DMS153 (cell line): ENCODE measurements around the gene ACAT2.
"Not testable (repeated sequence)": the region's sequence is repeated elsewhere in the genome, so short reads cannot be mapped to it uniquely, and the experiment has no call there.

Experiments
- DNase-seq: peaks from one replicate; lab custom pipeline; 2025; lab: John Stamatoyannopoulos, UW

The ACAT2 gene

DNA sequence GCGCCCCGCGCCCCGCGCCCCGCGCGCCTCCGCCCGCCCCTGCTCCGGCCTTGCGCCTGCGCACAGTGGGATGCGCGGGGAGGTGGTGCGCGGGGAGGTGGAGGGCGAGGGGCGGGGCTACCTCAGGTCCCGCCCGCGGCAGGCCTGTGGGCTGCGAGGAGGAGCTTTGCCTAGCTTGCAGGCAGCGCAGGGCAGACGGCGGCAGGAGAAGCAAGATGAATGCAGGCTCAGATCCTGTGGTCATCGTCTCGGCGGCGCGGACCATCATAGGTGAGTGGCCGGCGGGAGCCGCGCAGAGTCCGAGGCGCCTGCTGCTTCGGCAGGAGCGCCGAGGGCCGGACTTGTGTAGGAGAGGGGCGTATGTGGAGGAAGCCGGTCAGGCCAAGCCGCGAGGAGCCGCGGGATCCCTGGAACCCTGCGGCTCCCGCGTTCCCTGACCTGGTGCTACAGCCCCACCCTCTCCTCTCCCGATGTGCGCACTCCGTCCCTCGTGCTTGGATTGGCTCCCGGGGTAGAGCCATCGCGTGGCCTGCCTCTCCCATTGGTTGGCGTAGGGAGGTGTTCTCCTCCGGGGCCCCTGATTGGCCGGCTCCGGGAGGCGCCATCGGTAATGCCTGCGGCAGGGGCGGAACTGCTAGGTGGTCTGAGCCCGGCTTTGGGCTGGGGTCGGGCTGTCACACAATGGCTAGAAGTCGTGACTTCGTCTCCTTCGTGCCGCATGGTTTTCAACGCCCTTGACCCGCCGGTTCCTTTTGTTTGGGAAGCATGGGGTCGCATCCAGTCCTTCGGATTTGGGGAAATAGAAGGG lies at the start of gene ACAT2:
ACAT2 (plus strand) TSS at position 173 of the 808 bp plus-strand sequence; CDS start at position 216, 43 bp downstream.
- DNase-seq: peak; percentile 90

DNA sequence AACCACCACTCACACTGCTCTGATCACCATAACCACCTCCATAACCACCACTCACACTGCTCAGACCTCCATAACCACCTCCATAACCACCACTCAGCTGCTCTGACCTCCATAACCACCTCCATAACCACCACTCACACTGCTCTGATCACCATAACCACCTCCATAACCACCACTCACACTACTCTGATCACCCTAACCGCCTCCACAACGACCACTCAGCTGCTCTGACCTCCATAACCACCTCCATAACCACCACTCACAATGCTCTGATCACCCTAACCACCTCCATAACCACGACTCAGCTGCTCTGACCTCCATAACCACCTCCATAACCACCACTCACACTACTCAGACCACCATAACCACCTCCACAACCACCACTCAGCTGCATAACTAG lies 49.5 kb upstream of the ACAT2 start:
- not testable (repeated sequence) for DNase-seq

DNA sequence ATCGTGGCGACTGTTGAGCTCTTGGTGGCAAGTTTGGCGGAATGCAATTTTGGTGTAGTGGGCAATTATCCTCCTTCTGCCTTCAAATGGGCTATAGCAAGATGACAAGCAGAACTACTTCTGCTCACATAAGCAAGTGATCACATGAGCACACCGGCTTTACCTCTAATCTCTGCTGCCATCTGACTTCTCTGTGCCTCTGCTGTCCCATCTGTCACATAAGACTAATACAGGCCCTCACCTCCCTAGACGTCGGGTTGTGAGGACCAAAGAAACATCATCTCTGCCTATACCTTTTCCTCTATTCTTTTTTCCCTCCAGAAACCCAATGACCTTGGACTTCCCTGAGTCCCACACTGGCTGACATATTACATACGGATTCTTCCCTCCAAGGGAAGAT lies 47.9 kb upstream of the ACAT2 start:
- no peak for DNase-seq

DNA sequence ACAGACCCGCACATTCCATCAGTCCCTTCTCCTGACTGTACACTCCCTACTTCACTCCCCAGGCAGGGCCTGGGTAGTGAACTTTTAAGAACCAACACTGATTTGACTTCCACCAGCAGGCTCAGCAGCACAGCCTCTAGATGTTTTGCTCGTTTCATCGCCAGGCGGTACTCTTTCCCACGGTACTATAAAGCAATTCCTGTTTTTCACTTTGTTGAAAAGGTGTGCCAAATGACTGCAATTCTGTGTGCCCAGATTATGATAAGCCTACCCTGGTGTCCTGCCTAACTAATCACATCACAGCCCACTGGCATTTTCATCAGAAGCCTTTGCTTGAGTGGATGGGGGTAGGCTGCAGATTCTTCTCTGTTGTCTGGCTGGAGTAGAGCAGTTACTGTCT lies 47.4 kb upstream of the ACAT2 start:
- DNase-seq: no peak

DNA sequence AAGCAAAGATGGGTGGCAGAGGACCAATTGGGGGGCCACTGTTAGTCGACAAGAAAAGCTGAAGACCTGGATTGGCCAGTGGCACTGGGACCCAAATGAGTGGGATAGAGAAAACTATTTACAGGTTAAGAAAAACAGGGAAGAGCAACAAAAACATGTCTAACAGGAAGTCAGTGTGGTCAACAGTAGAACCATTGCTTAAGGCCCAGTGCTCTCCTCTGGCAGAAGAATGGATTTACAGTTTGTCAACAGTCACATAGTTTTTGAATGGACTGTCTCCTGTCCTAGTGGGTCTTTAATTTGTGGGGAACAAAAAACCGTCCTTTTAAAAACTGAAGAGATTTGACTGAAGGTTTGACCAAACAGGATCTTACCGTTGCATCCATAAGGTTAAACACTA lies 46.7 kb upstream of the ACAT2 start:
- no peak for DNase-seq

DNA sequence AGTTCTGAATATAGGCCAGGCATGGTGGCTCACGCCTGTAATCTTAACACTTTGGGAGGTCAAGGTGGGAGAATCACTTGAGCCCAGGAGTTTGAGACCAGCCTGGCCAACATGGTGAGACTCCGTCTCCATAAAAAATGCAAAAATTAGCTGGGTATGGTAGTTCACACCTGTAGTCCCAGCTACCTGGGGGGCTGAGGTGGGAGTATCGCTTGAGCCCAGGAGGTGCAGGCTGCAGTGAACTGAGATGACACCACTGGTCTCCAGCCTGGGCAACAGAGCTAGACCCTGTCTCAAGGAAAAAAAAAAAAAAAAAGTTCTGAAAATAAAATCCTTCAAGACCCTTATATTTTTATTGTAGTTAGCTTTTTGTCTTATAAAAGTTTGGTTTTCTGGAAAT lies 46.2 kb upstream of the ACAT2 start:
- no peak for DNase-seq

DNA sequence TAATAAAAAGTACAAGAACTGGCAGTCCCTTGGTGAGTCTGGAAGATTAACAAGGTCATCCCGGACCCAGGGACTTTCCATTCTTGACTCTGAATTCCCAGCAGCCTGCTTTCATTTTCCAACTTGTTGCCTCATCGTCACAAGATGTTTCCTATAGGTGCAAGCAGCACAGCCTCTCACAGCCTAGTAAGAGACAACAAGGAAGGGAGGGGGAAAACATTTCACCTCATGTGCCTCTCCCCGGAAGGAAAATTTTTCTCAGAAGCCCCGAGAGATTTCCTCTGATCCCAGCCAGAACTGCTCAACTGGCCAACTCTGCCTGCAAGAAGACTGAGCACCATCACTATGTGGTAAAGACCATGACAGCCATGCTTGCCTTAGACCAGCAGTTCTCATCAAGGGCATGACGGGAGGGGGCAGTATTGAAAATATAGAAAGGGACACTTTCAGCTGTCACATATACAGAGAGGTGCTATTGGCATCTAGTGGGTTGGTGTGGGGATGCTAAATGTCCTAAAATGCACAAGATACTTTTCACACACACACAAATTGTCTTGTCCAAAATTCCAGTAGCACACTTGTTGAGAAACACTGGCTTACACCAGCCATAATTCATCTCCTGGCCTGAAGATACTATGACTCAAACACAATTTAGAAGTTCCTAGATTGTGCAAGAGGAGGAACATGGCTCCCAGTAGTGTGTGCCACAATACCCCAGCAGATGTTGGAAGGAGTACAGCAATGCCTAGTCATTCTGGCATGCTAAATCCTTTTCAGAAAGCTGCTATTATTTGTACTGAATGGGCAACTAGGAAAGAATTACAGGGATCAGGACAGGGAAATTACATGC lies 45.4 kb upstream of the ACAT2 start:
- DNase-seq: no peak

DNA sequence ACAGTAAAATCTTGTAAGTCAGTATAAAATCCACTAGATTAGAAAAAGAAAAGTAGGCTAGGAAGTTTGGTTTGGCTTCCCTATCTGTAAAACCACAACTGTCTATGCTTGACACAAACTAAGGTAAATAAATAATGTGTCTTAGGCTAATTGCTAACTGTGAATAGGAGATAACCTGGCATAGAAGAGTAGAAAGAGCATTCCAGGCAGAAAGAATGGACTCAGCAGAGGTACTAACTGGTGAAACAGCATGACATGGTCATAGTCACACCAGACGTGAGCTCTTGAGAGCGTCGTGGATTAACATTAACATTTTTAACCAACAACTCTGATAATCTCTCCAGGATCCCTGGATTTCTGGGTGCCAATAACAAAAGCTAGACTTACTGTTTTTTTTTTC lies 43.2 kb upstream of the ACAT2 start:
- no peak for DNase-seq

DNA sequence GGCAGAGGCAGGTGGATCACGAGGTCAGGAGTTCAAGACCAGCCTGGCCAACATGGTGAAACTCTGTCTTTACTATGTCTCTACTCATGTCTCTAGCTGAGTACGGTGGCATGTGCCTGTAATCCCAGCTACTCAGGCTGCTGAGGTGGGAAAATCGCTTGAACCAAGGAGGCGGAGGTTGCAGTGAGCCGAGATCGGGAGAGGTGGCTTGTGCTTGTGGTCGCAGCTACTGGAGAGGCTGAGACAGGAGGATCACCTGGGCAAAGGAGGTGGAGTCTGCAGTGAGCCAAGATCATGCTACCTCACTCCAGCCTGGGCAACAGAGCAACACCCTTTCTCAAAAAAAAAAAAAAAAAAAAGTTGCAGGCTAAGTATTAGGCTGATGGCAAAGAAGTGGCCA lies 42.6 kb upstream of the ACAT2 start:
- no peak for DNase-seq

DNA sequence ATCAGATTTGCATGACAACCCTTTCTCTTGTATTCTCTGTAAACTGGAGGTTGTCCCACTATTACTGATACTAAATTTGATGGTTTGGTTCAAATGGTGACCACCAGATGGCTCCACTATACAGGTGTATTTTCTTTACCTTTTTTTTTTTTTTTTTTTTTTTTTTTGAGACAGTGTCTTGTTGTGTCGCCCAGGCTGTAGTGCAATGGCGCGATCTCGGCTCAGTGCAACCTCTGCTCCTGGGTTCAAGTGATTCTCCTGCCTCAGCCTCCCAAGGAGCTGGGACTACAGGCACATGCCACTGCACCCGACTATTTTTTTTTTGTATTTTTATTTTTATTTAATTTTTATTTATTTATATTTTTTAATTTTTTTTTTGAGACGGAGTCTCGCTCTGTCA lies 41.1 kb upstream of the ACAT2 start:
- DNase-seq: peak; percentile 2

DNA sequence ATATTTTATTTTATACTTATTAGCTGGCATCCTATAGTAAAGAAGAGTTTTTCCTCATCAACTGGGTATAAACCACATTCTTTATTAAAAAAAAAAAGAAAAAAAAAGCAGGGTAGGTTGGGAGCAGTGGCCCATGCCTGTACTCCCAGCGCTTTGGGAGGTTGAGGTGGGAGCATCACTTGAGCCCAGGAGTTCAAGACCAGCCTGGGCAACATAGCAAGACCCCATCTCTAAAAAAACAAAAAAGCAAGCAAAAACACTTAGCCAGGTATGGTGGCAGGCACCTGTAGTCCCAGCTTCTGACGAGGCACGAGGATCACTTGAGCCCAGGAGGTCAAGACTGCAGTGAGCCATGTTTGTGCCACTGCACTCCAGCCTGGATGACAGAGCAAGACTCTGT lies 39.9 kb upstream of the ACAT2 start:
- not testable (repeated sequence) for DNase-seq

DNA sequence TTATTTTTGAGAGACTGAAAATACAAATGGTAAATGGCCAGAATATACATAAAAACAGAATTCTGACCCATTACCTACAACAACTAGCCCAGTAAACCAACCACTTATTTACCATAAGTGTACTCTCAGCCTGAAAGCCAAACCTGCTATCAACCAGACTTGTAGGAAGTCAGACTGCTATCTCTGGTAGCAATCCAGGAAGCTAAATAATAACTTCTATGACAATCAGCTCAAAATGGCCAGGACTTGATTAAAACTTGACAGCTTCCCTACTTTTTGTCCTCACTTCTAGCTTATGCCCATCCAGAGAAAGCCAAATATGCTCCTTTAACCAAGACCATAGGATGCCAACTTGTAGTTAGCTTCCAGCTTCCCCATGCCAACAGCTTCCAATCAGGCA lies 39.2 kb upstream of the ACAT2 start:
- no peak for DNase-seq

DNA sequence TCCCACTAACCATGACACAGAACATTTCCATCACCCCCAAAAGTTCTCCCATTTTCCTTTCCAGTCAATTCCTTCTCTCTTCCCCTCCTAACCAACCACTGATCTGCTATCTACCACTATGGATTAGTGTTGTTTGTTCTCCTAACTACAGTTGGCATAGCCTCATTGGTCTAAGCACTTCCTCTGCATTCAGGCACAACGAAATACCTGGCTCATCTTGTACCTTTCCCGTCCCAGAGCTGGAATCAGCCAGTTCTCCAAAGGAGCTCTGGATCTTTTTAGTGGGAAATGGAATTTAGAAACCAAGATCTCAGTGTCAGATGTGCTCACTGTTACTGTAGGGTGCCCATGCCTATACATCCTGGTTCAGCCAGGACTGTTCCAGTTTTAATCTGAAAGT lies 38.6 kb upstream of the ACAT2 start:
- no peak for DNase-seq

DNA sequence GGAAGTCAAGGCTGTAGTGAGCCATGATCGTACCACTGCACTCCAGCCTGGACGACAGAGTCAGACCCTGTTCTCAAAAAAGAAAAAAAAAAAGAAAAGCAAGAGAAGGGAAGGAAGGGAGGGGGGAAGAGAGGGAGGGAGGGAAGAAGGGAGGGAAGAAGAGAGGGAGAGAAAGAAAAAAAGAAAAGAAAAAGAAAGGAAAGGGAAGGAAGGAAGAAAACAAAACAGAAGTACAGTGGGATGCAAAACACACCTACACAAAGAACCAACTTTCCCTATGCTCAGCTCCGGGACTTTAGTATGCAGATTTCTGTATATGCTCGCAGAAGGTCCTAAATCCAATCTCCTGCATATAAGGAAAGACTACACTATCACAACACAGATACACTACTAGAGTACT lies 37.1 kb upstream of the ACAT2 start:
- no peak for DNase-seq

DNA sequence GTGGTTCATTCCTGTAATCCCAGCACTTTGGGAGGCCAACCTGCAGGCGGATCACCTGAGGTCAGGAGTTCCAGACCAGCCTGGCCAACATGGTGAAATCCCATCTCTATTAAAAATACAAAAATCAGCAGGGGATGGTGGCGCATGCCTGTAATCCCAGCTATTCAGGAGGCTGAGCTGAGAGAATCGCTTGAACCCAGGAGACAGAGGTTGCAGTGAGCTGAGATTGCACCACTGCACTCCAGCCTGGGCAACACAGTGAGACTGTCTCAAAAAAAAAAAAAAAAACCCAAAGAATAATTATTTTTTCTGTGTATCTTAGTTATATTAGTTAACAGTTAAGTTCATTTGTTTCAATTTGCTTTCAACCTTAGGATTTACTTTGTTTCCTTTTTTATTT lies 36.6 kb upstream of the ACAT2 start:
- not testable (repeated sequence) for DNase-seq

DNA sequence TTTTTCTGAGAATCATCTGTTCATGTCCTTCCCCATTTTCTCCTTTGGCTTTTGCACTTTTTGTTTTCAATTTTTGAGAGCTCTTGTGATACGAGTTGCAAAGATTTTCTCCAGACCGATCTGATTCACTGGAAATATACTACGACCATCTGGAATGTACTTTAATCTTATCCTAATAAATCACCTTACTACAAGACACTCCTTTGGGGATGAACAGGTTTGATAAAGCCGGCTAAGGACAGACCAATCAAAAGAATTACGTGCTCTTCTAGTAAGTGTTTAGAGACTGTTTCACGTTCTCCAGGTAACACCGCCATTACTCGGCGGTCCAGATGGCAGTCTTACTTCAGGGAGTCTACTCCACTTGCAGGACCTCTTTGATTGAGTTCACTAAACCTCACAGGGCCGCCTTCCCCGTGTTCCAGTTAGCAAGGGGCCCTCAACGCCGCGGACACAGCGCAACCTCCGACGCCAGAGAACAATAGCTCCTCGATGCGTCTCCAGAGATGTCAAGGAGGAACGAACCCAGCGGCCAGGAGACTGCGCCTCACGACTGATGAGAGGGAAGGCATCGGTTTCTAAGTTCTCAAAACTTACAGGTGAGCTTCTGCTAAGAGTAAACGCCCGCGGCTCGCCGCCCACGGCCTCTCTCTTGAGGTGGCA lies 35.5 kb upstream of the ACAT2 start:
- peak; percentile 20 for DNase-seq

DNA sequence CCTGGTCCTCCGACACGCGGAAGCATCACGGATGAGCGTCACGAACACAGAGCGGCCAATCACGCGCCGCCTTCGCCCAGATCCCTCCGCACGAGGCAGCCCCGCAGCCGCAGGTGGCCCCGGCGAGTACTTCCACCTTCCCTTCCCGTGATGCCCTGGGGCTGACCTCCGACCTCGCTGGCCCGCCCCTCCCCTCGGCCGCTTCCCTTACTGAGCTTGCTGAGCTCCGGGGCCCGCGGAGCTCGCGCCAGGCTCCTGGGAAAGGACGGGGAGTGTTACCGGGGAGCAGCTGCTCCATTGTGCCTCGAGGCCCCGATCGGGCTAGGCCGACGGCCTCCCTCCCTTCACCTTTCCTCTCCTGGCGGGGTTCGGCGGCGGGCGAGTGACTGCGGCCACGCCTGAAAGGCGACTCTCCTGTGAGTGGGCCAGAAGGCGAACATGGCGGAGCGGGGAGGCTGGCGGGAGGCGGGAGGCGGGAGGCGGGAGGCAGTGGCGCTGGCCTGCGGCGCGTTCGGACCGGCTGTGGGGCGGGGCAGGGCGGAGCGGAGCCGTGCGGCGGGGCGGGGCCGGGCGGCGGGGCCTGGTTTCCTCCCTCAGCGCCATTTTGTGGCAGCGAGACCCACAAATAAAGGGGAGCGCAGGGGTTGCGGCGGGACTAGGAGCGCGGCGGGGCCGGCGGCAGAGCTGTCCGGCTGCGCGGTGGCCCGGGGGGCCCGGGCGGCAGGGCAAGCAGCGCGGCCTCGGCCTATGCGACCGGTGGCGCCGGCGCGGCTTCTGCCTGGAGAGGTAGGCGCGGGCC lies 34.7 kb upstream of the ACAT2 start, which contains the start of gene WTAP:
WTAP (plus strand) TSS at position 589 of the 799 bp plus-strand sequence. CDS start 8,760 bp downstream, outside the sequence.
- DNase-seq: peak; percentile 96

DNA sequence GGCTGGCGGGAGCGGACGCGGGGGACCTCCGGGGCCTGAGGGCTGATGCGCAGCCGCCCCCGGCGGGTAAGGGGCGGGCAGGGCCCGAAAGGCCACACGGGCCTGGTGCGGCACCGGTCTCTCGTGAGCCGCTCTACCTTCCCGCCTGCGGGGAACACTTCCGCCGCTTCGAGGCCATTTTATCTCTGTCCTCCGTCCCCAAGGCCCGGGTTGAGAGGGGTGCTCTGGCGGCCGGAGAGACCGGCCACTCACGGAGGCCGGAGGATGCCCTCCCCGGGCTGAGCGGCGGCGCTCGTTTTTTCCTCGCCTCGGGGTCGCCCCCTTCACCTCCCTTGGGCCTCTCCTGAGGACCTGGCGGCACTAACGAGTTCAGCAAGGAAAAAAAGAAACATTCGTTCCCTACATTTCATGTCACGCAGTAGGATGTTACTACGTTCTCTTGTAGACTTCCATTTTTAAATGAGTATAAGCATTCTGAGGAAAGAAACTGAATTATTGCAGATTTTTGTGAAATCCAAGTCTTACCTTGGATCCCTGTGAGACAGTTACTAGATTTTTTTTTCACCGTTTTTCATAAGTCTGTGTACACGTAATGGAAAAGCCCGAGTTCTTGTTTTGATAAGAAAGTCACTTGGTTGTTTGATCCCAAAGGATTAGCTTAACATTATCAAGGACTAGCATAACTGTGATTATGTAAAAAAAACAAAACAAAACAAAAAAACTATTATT lies 34.0 kb upstream of the ACAT2 start:
- no peak for DNase-seq

DNA sequence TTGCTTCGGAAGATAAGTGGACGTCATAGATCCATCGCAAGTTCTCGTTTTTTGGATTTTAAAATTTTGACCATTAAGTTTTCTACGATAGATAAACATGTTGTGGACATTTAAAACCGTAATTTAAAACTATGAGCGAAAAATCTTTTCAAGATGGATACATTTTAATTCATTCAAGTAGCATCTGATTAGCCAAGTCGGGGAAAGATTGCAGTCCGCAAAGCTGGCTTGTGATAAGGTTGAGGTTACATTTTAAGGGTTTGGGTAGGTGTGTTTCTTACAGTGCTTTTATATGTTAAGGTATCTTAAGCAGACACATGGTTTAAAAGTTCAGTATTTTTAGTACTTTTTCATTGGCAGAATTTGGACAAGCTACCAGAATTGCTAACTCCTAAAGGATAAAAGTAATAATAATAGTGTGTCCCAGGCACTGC lies 33.3 kb upstream of the ACAT2 start:
- DNase-seq: no peak

DNA sequence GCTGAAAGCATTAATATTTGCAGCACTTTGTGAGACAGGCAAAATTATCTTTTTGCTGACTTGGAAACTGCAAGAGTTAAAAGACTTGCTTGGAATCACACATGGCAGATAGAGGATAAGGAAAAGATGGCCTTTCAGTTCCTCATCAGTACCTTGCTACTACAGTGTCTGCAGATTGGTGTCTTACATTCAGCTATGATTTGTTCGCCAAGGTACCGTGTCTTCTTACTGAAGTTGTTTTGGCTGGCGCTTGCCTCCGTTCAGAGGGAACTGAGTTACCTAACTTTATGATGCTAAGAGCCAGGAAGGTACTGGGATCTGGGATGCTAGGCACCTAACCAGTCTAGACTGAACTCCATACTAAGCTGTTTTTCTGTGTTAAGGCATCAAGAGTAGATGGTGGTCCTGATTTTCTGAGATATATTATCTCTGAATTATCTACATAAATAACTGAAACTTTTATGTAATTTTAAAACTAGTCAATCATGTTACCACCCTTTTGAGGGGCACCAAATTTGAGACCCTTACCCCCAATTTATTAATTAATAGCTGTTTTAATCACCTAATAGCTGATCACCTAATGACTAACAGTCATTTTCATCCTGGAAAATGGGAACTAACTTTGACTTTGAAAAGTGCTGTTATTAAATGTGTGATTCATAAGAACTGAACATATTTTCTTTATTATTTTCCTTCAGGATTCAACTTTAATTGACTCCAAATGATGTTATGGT lies 32.1 kb upstream of the ACAT2 start:
- DNase-seq: no peak
